ENCODE measurements around the gene NPHS1.
"Not testable (repeated sequence)": the region's sequence is repeated elsewhere in the genome, so short reads cannot be mapped to it uniquely, and the experiment has no call there.

NPHS1 gene

DNA sequence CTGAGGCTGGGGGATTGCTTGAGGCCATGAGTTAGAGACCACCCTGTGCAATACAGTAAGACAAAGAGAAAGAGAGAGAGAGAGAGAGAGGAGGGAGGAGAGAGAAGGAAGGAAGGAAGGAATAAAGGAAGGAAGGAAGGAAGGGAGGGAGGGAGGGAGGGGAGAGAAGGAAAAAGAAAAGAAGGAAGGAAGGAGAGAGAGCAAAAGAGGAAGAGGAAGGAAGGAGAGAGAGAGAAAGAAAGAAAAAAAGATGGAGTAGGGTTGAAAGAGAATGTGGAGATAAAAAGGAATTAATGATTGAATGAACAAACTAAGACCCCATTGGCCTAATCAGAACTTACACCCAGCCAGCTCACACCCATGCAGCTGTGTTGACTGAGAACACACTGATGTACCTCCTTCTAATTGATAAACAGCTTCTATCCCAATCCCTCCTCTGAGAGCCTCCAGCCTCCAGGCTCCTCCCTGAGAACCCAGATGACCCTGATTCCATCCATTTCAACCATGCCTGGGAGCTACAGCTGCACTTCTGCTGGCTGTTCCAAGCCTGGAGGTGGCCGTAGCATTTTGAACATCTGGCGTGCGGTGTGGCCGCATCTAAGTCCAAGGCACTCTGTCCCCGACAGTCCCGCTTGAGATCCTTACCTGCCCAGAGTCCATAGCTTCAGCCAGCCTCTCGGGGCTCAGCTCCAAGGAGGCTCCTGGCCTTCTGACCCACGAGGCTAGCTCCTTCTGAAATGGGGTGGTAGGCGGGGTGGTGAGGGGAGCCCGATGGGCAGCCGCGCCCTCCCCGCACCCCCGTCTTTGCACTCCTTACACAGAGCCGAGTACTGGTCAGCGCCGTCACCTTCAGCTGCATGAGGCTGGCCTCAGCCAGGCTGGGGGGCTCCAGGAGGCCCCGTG lies 40.7 kb downstream of the NPHS1 start:
- Mint-ChIP-seq H3K27me3 (peaks cover 38 to 69% of the 10 kb centered on the region in 2 donors), H3K9me3 (no peaks in the 10 kb centered on the region), H3K4me1 (ENCODE audit: low read depth in 2 of 2) (no peaks in the 10 kb centered on the region), H3K36me3 (ENCODE audit: insufficient read depth) (no peaks in the 10 kb centered on the region), H3K4me3 (no peak overlapping the region), H3K27ac (no peak overlapping the region)
- no peak for DNase-seq
- ATAC-seq (replicated peaks): no peak

DNA sequence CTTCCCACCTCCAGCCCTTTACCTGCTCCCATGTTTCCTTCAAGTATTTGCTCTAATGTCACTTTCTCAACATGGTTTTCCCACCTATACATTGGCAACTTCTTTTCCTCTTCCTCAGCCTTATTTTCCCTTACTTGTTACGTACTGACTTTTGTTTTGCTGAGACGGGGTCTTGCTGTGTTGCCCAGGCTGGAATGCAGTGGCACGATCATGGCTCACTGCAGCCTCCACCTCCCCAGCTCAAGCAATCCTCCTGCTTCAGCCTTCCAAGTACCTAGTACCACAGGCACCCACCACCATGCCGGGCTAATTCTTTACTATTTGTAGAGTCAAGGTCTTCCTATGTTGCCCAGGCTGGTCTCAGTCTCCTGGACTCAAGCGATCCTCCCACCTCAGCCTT lies 44.7 kb downstream of the NPHS1 start:
- Mint-ChIP-seq H3K27me3 (peaks cover 21 to 30% of the 10 kb centered on the region in 2 donors), H3K36me3 (ENCODE audit: insufficient read depth) (no peaks in the 10 kb centered on the region), H3K27ac (no peak overlapping the region), H3K4me1 (ENCODE audit: low read depth in 2 of 2) (peaks cover 9 to 14% of the 10 kb centered on the region in 2 donors), H3K4me3 (no peak overlapping the region), H3K9me3 (no peaks in the 10 kb centered on the region)
- no peak for DNase-seq
- ATAC-seq (replicated peaks): no peak

DNA sequence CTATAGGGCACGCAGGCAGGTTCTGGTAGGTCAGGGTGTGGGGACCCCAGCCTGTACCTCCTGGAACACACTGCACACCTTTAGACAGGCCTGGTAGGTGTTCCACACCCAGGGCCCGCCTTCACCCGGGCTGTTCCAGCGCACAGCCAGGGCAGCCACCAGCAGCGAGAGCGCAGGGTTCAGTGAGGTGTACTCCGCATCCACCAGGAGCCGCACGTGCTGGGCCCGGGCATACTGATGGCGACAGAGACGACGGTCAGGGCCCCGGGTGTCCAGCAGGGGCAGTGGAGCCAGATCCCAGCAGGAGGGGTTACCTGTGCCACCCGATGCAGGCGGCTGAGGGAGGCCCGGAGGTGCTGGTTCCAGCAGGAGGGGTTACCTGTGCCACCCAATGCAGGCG lies 45.7 kb downstream of the NPHS1 start:
- H3K4me3 Mint-ChIP-seq: no peak overlapping the region
- peaks cover 9 to 14% of the 10 kb centered on the region in 2 donors for H3K4me1 Mint-ChIP-seq (ENCODE audit: low read depth in 2 of 2)

DNA sequence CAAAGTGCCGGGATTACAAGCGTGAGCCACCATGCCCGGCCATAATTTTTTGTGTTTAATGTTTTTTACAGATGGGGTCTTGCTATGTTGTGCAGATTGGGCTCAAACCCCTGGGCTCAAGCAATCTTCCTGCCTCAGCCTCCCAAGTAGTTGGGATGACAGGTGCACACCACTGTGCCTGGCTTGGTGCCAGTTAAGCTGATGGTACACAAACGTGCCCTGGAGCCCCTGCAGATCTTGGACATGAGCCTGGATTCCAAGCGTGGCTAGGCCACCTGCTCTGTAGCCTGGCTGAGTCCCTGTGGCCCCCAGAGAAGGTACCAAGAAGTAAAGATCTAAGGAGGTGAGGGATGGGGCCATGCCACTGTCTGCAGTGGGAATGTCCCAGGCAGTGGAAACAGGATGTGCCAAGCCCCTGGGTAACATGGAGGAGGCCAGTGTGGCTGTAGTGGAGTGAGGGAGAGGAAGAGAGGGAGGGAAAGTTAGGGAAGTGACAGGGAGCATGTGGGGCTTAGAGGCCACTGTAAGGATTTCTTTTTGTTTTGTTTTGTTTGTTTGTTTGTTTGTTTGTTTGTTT lies 46.7 kb downstream of the NPHS1 start:
- Mint-ChIP-seq H3K27me3 (peaks cover 1 to 14% of the 10 kb centered on the region in 2 donors), H3K36me3 (ENCODE audit: insufficient read depth) (no peaks in the 10 kb centered on the region), H3K9me3 (no peaks in the 10 kb centered on the region), H3K4me1 (ENCODE audit: low read depth in 2 of 2) (peaks cover 9 to 14% of the 10 kb centered on the region in 2 donors), H3K4me3 (no peak overlapping the region), H3K27ac (no peak overlapping the region)
- ATAC-seq (replicated peaks) (no peak), DNase-seq (no peak)

More for the DNA sequence above, 45.7 kb downstream of the NPHS1 start:
- no peak for DNase-seq
- no peaks in the 10 kb centered on the region for H3K36me3 Mint-ChIP-seq (ENCODE audit: insufficient read depth)
- H3K27ac Mint-ChIP-seq: no peak overlapping the region
- H3K9me3 Mint-ChIP-seq: no peaks in the 10 kb centered on the region
- peaks cover 11 to 20% of the 10 kb centered on the region in 2 donors for H3K27me3 Mint-ChIP-seq
- ATAC-seq (replicated peaks): no peak

DNA sequence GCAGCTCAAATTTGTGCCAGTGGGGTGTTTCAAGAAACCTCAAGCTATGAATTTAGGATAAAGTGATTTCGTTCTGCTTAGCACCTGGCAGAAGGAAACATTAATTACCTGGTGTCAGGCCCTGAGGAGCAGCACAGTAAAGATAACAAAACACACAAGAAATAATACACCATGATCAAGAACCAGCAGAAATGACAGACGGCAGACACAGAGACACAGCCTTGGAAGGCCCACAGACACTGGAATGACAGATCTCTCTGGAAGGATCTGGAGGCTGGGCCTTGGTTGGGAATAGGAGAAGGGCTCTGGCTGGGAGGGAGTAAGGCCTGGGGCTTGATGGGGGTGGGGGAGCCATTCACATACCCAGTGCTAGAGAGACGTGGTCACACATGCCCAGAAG lies 50.5 kb downstream of the NPHS1 start:
- H3K36me3 Mint-ChIP-seq (ENCODE audit: insufficient read depth): peaks cover 2% of the 10 kb centered on the region
- H3K27ac Mint-ChIP-seq: no peak overlapping the region
- ATAC-seq (replicated peaks) (no peak), DNase-seq (no peak)
- H3K9me3 Mint-ChIP-seq: no peaks in the 10 kb centered on the region
- H3K27me3 Mint-ChIP-seq: peaks cover 12 to 26% of the 10 kb centered on the region in 2 donors
- peaks cover 14 to 19% of the 10 kb centered on the region in 2 donors for H3K4me1 Mint-ChIP-seq (ENCODE audit: low read depth in 2 of 2)
- no peak overlapping the region for H3K4me3 Mint-ChIP-seq

DNA sequence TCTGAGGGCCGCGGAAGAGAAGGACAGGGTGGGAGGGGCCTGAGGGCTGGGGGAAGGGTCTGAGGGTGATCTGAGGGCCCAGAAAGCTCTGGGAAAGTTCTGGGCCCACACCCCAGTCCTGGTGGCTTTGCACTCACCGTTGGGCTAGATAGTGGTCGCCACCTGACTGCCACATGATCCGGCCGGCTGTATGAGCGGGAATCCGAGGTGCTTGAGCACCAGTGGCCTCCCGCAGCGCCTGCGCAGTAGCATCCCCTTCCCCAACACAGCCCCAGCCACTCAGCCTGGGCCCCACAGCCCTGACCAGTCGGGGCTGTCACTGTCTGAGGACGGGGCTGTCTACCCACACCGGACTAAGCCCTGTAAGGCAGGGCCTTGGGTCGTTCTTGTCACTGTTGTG lies 54.6 kb downstream of the NPHS1 start:
- no peak for DNase-seq
- peak overlapping the region in 1 of 2 donors; percentile 38 for H3K4me3 Mint-ChIP-seq
- no peak overlapping the region for H3K27ac Mint-ChIP-seq
- H3K9me3 Mint-ChIP-seq: no peaks in the 10 kb centered on the region
- no peak for ATAC-seq (replicated peaks)
- peaks cover 29 to 54% of the 10 kb centered on the region in 2 donors for H3K27me3 Mint-ChIP-seq
- H3K4me1 Mint-ChIP-seq (ENCODE audit: low read depth in 2 of 2): peaks cover 6% of the 10 kb centered on the region in 2 donors
- peaks cover 2% of the 10 kb centered on the region for H3K36me3 Mint-ChIP-seq (ENCODE audit: insufficient read depth)

DNA sequence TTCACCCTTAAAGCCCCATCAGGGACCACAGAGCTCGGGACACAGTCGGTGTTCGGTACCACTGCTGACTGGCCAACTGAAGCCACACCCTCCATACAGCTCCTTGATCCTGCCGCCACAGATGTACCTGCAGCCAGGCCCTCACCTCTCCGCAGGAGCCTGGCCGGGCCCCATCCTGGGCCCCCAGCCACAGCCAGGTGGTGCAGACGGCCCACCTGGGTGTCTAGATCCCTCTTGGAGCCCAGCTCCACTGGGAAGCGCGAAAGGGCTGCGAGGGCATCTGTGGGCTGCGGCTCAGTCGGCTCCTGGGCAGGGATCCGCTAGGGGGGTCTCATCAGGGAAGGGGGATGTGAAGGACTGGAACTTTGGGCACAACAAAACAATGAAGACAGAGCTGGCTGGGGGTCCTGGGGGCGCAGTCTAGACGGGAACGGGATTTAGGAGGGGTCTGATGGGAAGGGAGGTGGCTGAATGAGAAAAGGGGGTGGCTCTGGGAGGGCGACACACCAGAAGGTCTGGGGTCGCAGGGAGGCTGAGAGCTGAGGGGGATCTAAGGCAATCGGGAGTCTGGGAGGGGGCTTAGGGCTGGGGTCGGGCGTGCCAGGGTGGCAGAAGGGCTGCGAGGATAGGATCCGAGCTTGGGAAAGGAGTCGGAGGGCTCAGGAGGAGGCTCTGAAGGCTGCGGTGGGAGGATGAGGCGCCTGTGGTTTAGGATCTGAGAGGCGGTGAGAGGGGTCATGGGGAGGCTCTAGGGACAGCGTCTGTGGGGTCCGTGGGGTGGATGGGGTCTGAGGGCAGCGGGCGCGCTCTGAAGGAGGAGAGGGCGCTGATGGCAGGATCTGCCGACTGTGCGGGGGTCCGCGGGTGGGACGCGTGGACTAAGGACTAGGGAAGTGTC lies 55.4 kb downstream of the NPHS1 start:
- no peak overlapping the region for H3K27ac Mint-ChIP-seq
- H3K9me3 Mint-ChIP-seq: no peaks in the 10 kb centered on the region
- H3K4me3 Mint-ChIP-seq: peak overlapping the region in 1 of 2 donors; percentile 38
- peaks cover 2% of the 10 kb centered on the region for H3K36me3 Mint-ChIP-seq (ENCODE audit: insufficient read depth)
- ATAC-seq (replicated peaks) (no peak), DNase-seq (no peak)
- peaks cover 6% of the 10 kb centered on the region in 2 donors for H3K4me1 Mint-ChIP-seq (ENCODE audit: low read depth in 2 of 2)
- peaks cover 29 to 62% of the 10 kb centered on the region in 2 donors for H3K27me3 Mint-ChIP-seq

DNA sequence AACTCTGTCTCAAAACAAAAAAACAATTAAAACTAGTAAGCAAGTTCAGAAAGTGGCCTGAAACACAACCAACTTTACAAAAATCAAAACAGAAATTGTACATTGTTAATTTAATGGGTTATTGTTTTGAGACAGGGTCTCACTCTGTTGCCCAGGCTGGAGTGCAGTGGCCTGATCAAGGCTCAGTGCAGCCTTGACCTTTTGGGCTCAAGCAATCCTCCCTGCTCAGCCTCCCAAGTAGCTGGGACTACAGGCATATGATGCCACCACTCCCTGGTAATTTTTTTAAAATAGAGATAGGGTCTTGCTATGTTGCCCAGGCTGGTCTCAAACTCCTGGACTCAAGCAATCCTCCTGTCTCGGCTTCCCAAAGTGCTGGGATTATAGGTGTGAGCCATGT lies 56.7 kb downstream of the NPHS1 start:
- not testable (repeated sequence) for DNase-seq; H3K9me3 Mint-ChIP-seq; H3K36me3 Mint-ChIP-seq (ENCODE audit: insufficient read depth); H3K4me3 Mint-ChIP-seq; ATAC-seq (replicated peaks); H3K4me1 Mint-ChIP-seq (ENCODE audit: low read depth in 2 of 2); H3K27ac Mint-ChIP-seq
- H3K27me3 Mint-ChIP-seq: peaks cover 29 to 67% of the 10 kb centered on the region in 2 donors

DNA sequence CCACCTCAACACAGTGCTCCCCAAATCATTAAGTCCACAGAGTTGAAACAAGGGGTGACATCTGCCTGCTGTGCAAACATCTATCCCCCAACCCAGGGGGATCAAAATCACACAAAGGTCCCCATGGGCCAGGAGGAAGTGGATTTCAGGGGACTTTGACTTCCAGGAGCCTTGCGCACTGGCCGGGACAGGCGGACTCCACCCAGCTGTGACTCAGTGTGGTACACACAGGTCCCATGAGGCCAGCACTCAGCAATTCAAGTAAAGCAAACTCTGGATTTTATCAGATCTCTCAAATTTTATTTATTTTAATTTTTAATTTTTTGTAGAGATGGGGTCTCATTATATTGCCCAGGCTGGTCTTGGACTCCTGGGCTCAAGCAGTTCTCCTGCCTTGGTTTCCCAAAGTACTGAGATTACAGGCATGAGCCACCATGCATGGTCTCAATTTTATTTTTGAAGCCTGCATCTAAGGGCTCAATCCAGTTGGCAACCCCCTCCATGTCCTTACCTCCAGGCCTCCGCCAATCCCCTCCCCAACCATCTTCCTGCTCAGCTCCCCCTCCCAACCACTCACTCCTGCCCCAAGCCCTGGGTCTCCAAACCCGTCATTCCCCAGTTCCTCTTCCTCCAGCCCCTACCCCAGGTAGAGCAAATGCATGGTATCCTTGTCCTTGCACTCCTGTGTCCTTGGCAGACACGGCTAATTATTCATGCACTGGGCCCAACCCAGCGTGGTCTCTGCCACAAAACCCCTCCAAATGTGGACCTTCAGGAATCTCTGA lies 58.7 kb downstream of the NPHS1 start:
- peaks cover 2% of the 10 kb centered on the region for H3K36me3 Mint-ChIP-seq (ENCODE audit: insufficient read depth)
- ATAC-seq (replicated peaks): no peak

DNA sequence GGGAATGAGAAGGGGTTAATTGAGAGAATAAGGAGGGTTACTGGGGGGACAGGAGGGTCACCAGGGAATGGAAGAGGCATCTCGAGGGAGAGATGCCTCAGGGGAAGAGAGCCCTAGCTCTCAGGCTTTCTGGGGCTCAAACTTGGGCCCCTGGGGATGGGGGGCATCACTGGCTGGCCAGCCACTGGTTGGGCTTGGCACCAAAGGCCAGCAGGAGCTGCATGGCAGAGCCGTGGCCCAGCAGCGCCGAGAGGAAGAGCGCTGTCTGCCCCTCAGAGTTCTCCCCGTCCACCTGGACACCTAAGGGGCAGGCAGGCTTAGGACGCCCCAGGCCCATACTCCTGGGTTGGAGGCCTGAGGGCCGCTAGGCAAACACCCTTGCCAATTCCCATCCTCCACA lies 59.4 kb downstream of the NPHS1 start:
- Mint-ChIP-seq H3K9me3 (no peaks in the 10 kb centered on the region), H3K27ac (no peak overlapping the region), H3K4me3 (no peak overlapping the region), H3K27me3 (peaks cover 24 to 52% of the 10 kb centered on the region in 2 donors), H3K4me1 (ENCODE audit: low read depth in 2 of 2) (peaks cover 6% of the 10 kb centered on the region in 2 donors), H3K36me3 (ENCODE audit: insufficient read depth) (peaks cover 2% of the 10 kb centered on the region)
- ATAC-seq (replicated peaks) (no peak), DNase-seq (no peak)

More for the DNA sequence above, 58.7 kb downstream of the NPHS1 start:
- Mint-ChIP-seq H3K27ac (no peak overlapping the region), H3K4me3 (no peak overlapping the region), H3K4me1 (ENCODE audit: low read depth in 2 of 2) (peaks cover 6% of the 10 kb centered on the region in 2 donors), H3K9me3 (no peaks in the 10 kb centered on the region), H3K27me3 (peaks cover 29 to 59% of the 10 kb centered on the region in 2 donors)
- DNase-seq: no peak

DNA sequence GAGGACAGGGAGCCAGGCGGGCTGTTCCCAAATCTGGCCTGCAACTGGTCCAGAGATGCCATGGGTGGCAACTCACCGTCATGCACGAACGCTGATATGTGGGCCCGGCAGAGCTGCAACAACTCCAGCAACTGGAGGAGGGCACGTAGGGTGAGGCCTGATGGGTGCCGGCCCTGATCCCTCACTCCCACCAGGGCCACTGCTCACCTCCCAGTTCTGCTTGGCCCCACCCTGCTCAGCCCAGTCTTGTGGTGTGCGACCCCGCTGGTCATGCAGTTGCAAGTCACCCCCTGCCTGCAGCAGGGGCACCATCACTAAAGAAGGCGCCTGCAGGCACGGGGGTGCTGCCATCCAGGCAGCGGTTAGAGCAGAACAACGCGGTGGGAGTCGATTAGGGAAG lies 60.0 kb downstream of the NPHS1 start:
- peaks cover 2% of the 10 kb centered on the region for H3K36me3 Mint-ChIP-seq (ENCODE audit: insufficient read depth)
- ATAC-seq (replicated peaks) (no peak), DNase-seq (no peak)
- peaks cover 21 to 46% of the 10 kb centered on the region in 2 donors for H3K27me3 Mint-ChIP-seq
- no peak overlapping the region for H3K27ac Mint-ChIP-seq
- no peaks in the 10 kb centered on the region for H3K9me3 Mint-ChIP-seq
- no peak overlapping the region for H3K4me3 Mint-ChIP-seq
- H3K4me1 Mint-ChIP-seq (ENCODE audit: low read depth in 2 of 2): peaks cover 6% of the 10 kb centered on the region in 2 donors

DNA sequence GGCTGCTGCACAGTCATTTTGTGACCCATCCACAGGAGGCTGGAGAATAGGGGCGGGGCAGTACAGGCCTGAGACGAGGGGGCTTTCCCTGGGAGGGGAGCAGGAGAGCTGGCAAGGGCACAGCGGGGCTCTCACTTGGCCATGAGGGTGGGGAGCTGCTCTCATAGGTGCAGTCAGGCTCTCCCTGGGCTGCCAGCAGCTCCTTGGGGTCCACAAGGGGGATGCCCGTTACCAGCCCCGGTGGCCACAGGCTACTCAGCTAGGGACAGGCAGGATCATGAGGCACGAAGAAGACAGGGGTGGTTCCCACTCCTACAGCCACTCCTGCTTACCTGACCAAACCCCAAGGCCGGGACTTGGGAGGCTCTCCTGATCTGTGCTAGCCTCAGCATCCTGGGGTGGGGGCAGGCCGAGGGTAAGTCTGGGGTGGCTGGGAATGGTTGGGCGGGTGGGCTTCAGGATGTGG lies 60.5 kb downstream of the NPHS1 start:
- Mint-ChIP-seq H3K27ac (no peak overlapping the region), H3K27me3 (peaks cover 16 to 42% of the 10 kb centered on the region in 2 donors), H3K4me1 (ENCODE audit: low read depth in 2 of 2) (peaks cover 1 to 2% of the 10 kb centered on the region in 2 donors), H3K4me3 (no peak overlapping the region), H3K9me3 (no peaks in the 10 kb centered on the region), H3K36me3 (ENCODE audit: insufficient read depth) (no peaks in the 10 kb centered on the region)
- DNase-seq: no peak
- no peak for ATAC-seq (replicated peaks)

Data from effector memory CD8-positive, alpha-beta T cell (primary cell).